ENCODE data around the gene S100A13.

GRCh38 chr1:153633754-153634665 lies 6.7 kb upstream of the S100A13 start, which contains the start of gene CHTOP:
- no peak for TF ChIP-seq CTCF (IDR thresholded peaks at IDR 0.05)
- no peak for TF ChIP-seq EZH2phosphoT487 (IDR thresholded peaks at IDR 0.05)
- no peak for TF ChIP-seq EZH2 (IDR thresholded peaks at IDR 0.05)
